Mucosa of rectum (tissue), 2 donors: Measurements from ENCODE around the gene LRP6.

Source experiments
- H3K27ac ChIP-seq, 2 donors: one replicate each; pipeline ENCODE4 v1.7.0; 2013; ENCODE audit warnings: inconsistent platforms in 2 of 2, low read depth in 2 of 2, low read length in 2 of 2
- H3K27me3 ChIP-seq, 2 donors: one replicate each; pipeline ENCODE4 v1.7.0; 2013; ENCODE audit warnings: low read length in 2 of 2; ENCODE audit not compliant: control insufficient read depth in 2 of 2, insufficient read depth in 2 of 2
- H3K36me3 ChIP-seq, 2 donors: one replicate each; pipeline ENCODE4 v1.7.0; 2013; ENCODE audit warnings: low read length in 2 of 2; ENCODE audit not compliant: control insufficient read depth in 2 of 2, insufficient read depth in 2 of 2
- H3K4me1 ChIP-seq, 2 donors: one replicate each; pipeline ENCODE4 v1.7.0; 2013; ENCODE audit warnings: low read length in 2 of 2, mild to moderate bottlenecking in 1 of 2; ENCODE audit not compliant: control insufficient read depth in 2 of 2, insufficient read depth in 2 of 2
- H3K4me3 ChIP-seq, 2 donors: one replicate each; pipeline ENCODE4 v1.7.0; 2013; ENCODE audit warnings: low read length in 2 of 2
- H3K9ac ChIP-seq, 2 donors: one replicate each; pipeline ENCODE4 v1.7.0; 2013; ENCODE audit warnings: low read length in 2 of 2, low read depth in 1 of 2, mild to moderate bottlenecking in 1 of 2
- H3K9me3 ChIP-seq, 2 donors: one replicate each; pipeline ENCODE4 v1.7.0; 2013; ENCODE audit warnings: low read length in 2 of 2; ENCODE audit not compliant: control insufficient read depth in 2 of 2
- donor health status: healthy.
- donor health status: Normal muscosa, but diverticular disease.

The LRP6 gene

GRCh38 chr12:12286441-12286840 lies 19.6 kb upstream of the LRP6 start:
- Histone ChIP-seq H3K4me3 (no peak overlapping the region), H3K27me3 (no peaks in the 10 kb centered on the region), H3K9ac (no peak overlapping the region), H3K9me3 (no peaks in the 10 kb centered on the region), H3K4me1 (no peaks in the 10 kb centered on the region), H3K36me3 (no peaks in the 10 kb centered on the region), H3K27ac (no peak overlapping the region)

GRCh38 chr12:12282761-12283425 lies 16.0 kb upstream of the LRP6 start:
- H3K4me3 ChIP-seq, result no peak overlapping the region
- no peaks in the 10 kb centered on the region for H3K27me3 ChIP-seq
- H3K9me3 ChIP-seq, result no peaks in the 10 kb centered on the region
- no peaks in the 10 kb centered on the region for H3K4me1 ChIP-seq
- no peak overlapping the region for H3K9ac ChIP-seq
- H3K36me3 ChIP-seq, result no peaks in the 10 kb centered on the region
- H3K27ac ChIP-seq, result no peak overlapping the region

- Histone ChIP-seq H3K27ac (no peak overlapping the region), H3K4me3 (no peak overlapping the region), H3K4me1 (no peaks in the 10 kb centered on the region), H3K36me3 (no peaks in the 10 kb centered on the region), H3K9ac (no peak overlapping the region), H3K27me3 (no peaks in the 10 kb centered on the region), H3K9me3 (no peaks in the 10 kb centered on the region)
Measured at GRCh38 chr12:12282202-12282601, 15.4 kb upstream of the LRP6 start.

GRCh38 chr12:12281134-12281533 lies 14.3 kb upstream of the LRP6 start:
- Histone ChIP-seq H3K4me1 (no peaks in the 10 kb centered on the region), H3K27me3 (no peaks in the 10 kb centered on the region), H3K9me3 (no peaks in the 10 kb centered on the region), H3K36me3 (no peaks in the 10 kb centered on the region), H3K27ac (no peak overlapping the region), H3K4me3 (no peak overlapping the region), H3K9ac (no peak overlapping the region)

GRCh38 chr12:12278899-12279298 lies 12.1 kb upstream of the LRP6 start:
- Histone ChIP-seq H3K4me3 (no peak overlapping the region), H3K27me3 (no peaks in the 10 kb centered on the region), H3K9me3 (no peaks in the 10 kb centered on the region), H3K27ac (no peak overlapping the region), H3K9ac (no peak overlapping the region), H3K36me3 (no peaks in the 10 kb centered on the region), H3K4me1 (no peaks in the 10 kb centered on the region)

GRCh38 chr12:12275874-12276273 lies 9.0 kb upstream of the LRP6 start:
- H3K27me3 ChIP-seq, result no peaks in the 10 kb centered on the region
- H3K27ac ChIP-seq, result no peak overlapping the region
- H3K9me3 ChIP-seq, result no peaks in the 10 kb centered on the region
- no peak overlapping the region for H3K9ac ChIP-seq
- no peaks in the 10 kb centered on the region for H3K4me1 ChIP-seq
- no peak overlapping the region for H3K4me3 ChIP-seq
- H3K36me3 ChIP-seq, result no peaks in the 10 kb centered on the region

- Histone ChIP-seq H3K9me3 (no peaks in the 10 kb centered on the region), H3K36me3 (no peaks in the 10 kb centered on the region), H3K9ac (no peak overlapping the region), H3K4me1 (no peaks in the 10 kb centered on the region), H3K4me3 (no peak overlapping the region), H3K27me3 (no peaks in the 10 kb centered on the region), H3K27ac (no peak overlapping the region)
Measured at GRCh38 chr12:12273291-12273957, 6.6 kb upstream of the LRP6 start.

GRCh38 chr12:12272869-12273268 lies 6.0 kb upstream of the LRP6 start:
- H3K9me3 ChIP-seq, result no peaks in the 10 kb centered on the region
- H3K4me1 ChIP-seq, result peaks cover 0 to 1% of the 10 kb centered on the region in 2 donors
- H3K36me3 ChIP-seq, result no peaks in the 10 kb centered on the region
- no peak overlapping the region for H3K9ac ChIP-seq
- no peaks in the 10 kb centered on the region for H3K27me3 ChIP-seq
- no peak overlapping the region for H3K4me3 ChIP-seq
- no peak overlapping the region for H3K27ac ChIP-seq

GRCh38 chr12:12270226-12270625 lies 3.4 kb upstream of the LRP6 start:
- Histone ChIP-seq H3K9ac (no peak overlapping the region), H3K4me1 (peaks cover 1 to 10% of the 10 kb centered on the region in 2 donors), H3K27ac (no peak overlapping the region), H3K9me3 (no peaks in the 10 kb centered on the region), H3K4me3 (no peak overlapping the region), H3K27me3 (no peaks in the 10 kb centered on the region), H3K36me3 (no peaks in the 10 kb centered on the region)

GRCh38 chr12:12267742-12268200 lies 927 bp upstream of the LRP6 start:
- peak overlapping the region; percentile 89 to 96 for H3K4me3 ChIP-seq
- H3K9ac ChIP-seq, result peak overlapping the region; percentile 72 to 89
- H3K36me3 ChIP-seq, result no peaks in the 10 kb centered on the region
- no peaks in the 10 kb centered on the region for H3K27me3 ChIP-seq
- peaks cover 4 to 13% of the 10 kb centered on the region in 2 donors for H3K4me1 ChIP-seq
- peak overlapping the region in 1 of 2 donors; percentile 94 for H3K27ac ChIP-seq
- H3K9me3 ChIP-seq, result no peaks in the 10 kb centered on the region
